Measurements from ENCODE around the gene ADCY7. TPM values are rescaled to one million over a fixed set of nuclear protein-coding genes. Genes with fewer than 3 reads are reported as not detected.

The ADCY7 gene
- polyA plus RNA-seq, 1 experiment = 13.2 TPM

DNA sequence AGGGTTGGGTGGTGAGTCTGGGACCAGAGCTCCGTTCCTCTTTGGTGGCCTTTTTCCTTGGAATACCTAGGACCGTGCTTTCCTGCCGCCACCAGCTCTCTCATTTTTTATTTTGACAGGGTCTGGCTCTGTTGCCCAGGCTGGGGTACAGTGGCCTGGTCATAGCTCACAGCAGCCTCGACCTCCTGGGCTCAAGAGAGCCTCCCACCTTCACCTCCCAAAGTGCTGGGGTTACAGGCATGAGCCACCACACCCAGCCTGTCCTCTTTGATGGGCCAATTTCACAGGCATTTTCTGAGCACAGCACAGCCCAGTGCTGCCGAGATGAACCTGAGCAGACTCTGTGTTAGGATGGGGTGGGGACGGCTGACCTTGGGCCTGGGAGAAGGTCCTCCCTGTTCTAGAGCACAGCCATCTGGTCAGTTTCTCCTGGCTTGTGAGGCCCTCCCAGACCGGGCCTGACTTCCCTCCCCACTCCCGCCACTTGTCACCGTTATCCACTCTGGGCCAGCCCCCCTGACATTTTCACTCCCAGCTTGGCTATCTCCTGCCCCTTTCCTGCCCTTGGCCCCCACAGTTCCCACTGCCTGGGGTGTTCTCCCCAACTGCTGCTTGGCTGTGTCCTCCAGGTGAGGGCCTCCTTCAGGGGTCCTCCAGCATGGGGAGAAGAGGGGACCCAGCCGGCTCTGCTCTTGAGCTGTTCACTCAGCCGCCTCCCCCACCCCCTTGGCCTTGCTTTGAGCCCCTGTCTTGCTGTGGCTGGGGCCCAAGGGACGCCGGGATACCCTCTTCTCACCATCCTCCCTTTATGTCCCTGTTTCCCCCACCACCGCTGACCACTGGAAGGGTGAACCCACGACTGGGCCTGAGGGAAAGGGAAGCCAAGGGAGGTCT is 5.0 kb downstream of the ADCY7 start:
- no peaks in the 10 kb centered on the region for H3K27me3 ChIP-seq (ENCODE audit: control insufficient read depth, insufficient read depth, low read length)
- no peak for TF ChIP-seq CTCF (IDR thresholded peaks at IDR 0.05; ENCODE audit: insufficient read depth, low read depth, low read length)
- DNase-seq (ENCODE audit: low read depth) = no peak
- CTCF ChIA-PET = interaction anchor here (1.9 kb wide), 1 partner anchor 9 kb away, joined by 6 read pairs; no protein-coding TSS in a partner anchor
- H3K4me3 ChIP-seq (ENCODE audit: low read depth, low read length) = no peak overlapping the region
- 0 out of 2 replicates have a peak, but pooled peaks cover 1% of the 10 kb centered on the region for H3K36me3 ChIP-seq (ENCODE audit: control insufficient read depth, insufficient read depth, low read length)
- POLR2A ChIA-PET = interaction anchor here (0.6 kb wide), 1 partner anchor 20 kb away, joined by 3 read pairs; no protein-coding TSS in a partner anchor

DNA sequence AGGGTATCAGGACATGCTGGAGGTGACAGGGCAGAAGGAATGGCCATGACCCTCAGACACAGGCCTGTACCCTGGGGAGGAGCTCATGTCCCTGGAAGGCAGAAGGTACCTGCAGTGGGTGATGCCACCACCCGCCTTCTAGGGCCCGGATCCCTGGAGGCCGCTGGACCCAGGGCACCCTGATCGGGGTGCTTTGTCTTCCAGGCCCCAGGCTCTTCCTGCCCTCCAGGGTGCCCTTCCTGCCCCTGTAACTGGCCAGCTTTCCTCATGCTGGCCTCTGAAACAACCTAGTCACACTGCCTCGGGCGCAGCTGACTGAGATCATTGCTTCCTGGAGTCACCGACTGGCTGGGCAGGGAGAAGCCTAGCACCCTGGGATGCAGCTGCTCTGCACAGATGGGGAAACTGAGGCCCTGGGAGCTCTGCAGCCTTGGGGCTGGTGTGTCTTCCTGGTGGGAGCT is 5.8 kb downstream of the ADCY7 start:
- H3K4me3 ChIP-seq (ENCODE audit: low read depth, low read length) = no peak overlapping the region
- POLR2A ChIA-PET = interaction anchor here (0.6 kb wide), 1 partner anchor 52 kb away, joined by 4 read pairs; no protein-coding TSS in a partner anchor
- CTCF ChIA-PET = interaction anchor here (1.1 to 1.9 kb wide), 2 partner anchors 9 to 13 kb away, joined by 3 to 6 read pairs; no protein-coding TSS in a partner anchor
- no peak for TF ChIP-seq CTCF (IDR thresholded peaks at IDR 0.05; ENCODE audit: insufficient read depth, low read depth, low read length)
- DNase-seq (ENCODE audit: low read depth) = no peak
- H3K27me3 ChIP-seq (ENCODE audit: control insufficient read depth, insufficient read depth, low read length) = no peaks in the 10 kb centered on the region
- 0 out of 2 replicates have a peak, but pooled peaks cover 1% of the 10 kb centered on the region for H3K36me3 ChIP-seq (ENCODE audit: control insufficient read depth, insufficient read depth, low read length)

DNA sequence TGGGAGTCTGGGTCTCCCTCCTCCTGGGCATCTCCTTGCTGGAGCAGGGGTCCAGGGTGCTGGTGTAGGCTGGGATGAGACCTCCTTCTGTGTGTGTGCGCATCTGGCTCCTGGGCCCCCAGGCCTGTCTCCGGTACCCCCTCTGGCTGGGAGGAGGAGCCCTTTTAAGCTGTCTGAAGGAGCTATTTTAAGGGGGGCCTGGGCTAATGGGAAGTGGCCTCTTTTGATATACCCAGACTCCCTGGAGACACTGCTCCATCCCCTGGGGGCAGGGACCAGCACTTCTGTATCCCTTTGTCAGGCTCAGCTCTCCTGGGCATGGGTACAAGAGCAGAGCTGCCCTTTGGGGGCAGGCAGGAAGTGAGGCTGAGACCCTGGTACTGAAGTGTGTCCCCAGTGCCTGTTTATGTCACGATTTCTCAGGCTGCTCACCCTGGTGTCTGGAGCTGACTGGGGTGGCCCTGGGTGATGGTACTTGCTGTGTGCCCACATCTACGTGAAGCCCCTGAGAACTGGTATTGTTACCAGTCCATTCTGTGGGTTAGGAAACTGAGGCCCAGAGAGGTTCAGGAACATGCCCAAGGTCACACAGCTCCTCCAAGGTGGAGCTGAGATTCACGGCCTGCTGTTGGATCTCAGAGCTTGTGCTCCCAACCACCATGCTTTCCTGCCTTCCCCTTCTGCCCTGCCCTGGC is 6.5 kb downstream of the ADCY7 start:
- CTCF ChIA-PET = interaction anchor here (1.1 to 1.8 kb wide), 2 partner anchors 13 to 54 kb away, joined by 3 to 6 read pairs; no protein-coding TSS in a partner anchor
- no peak for TF ChIP-seq CTCF (IDR thresholded peaks at IDR 0.05; ENCODE audit: insufficient read depth, low read depth, low read length)
- Histone ChIP-seq H3K36me3 (ENCODE audit: control insufficient read depth, insufficient read depth, low read length) (0 out of 2 replicates have a peak, but pooled peaks cover 1% of the 10 kb centered on the region), H3K27me3 (ENCODE audit: control insufficient read depth, insufficient read depth, low read length) (no peaks in the 10 kb centered on the region), H3K4me3 (ENCODE audit: low read depth, low read length) (no peak overlapping the region)
- DNase-seq (ENCODE audit: low read depth) = no peak
- POLR2A ChIA-PET = interaction anchor here (0.6 kb wide), 1 partner anchor 52 kb away, joined by 4 read pairs; no protein-coding TSS in a partner anchor

GRCh38 chr16:50273382-50273690 is 7.0 kb downstream of the ADCY7 start:
- POLR2A ChIA-PET = no interaction called here
- no peak for DNase-seq (ENCODE audit: low read depth)
- no peak for TF ChIP-seq CTCF (IDR thresholded peaks at IDR 0.05; ENCODE audit: insufficient read depth, low read depth, low read length)
- CTCF ChIA-PET = interaction anchor here (1.8 kb wide), 1 partner anchor 53 kb away, joined by 6 read pairs; no protein-coding TSS in a partner anchor
- Histone ChIP-seq H3K4me3 (ENCODE audit: low read depth, low read length) (no peak overlapping the region), H3K36me3 (ENCODE audit: control insufficient read depth, insufficient read depth, low read length) (0 out of 2 replicates have a peak, but pooled peaks cover 1% of the 10 kb centered on the region), H3K27me3 (ENCODE audit: control insufficient read depth, insufficient read depth, low read length) (no peaks in the 10 kb centered on the region)

Measured in BJ (cell line).